ENCODE measurements around the gene TOP2B. TPM values are rescaled to one million over a fixed set of nuclear protein-coding genes. Genes with fewer than 3 reads are reported as not detected.

Gene TOP2B
- total RNA-seq, 1 experiment from 2014 or later, result 181 TPM

GRCh38 chr3:25690768-25691533, 26.2 kb upstream of the TOP2B start:
- no CpG with 5 or more reads among the region's 2 CpGs for WGBS (ENCODE audit: extremely low coverage, insufficient read length, low lambda C conversion rate)
- no peaks in the 10 kb centered on the region; the same call in 1 of the 2 replicates for H3K4me1 ChIP-seq (ENCODE audit: insufficient read depth, low read length)
- H2AK5ac ChIP-seq (ENCODE audit: insufficient read length, low read length), result no peak overlapping the region
- no peak overlapping the region for H3K4ac ChIP-seq (ENCODE audit: low read depth, low read length)
- H3K9me3 ChIP-seq (ENCODE audit: control insufficient read depth, low read depth, low read length), result no peaks in the 10 kb centered on the region
- H4K20me1 ChIP-seq (ENCODE audit: control insufficient read depth, insufficient read depth, insufficient read length), result no peaks in the 10 kb centered on the region
- no peaks in the 10 kb centered on the region for H3K23me2 ChIP-seq (ENCODE audit: insufficient read length, low read depth, low read length, poor library complexity, severe bottlenecking)
- H4K5ac ChIP-seq (ENCODE audit: insufficient read length, low read depth, low read length), result no peak overlapping the region
- H3T11ph ChIP-seq (ENCODE audit: low read length), result no peak overlapping the region
- no peaks in the 10 kb centered on the region for H3K9me3 Mint-ChIP-seq
- H3K79me2 ChIP-seq (ENCODE audit: insufficient read depth, low read length), result no peaks in the 10 kb centered on the region
- H3K27ac Mint-ChIP-seq, result no peak overlapping the region
- no peak overlapping the region for H4K8ac ChIP-seq (replicated peaks; ENCODE audit: insufficient read length, low read depth, low read length)
- no peak overlapping the region for H3K18ac ChIP-seq (ENCODE audit: insufficient read length, low read depth, low read length)
- H3K27ac ChIP-seq (ENCODE audit: insufficient read length, low read depth, low read length), result no peak overlapping the region
- no peak overlapping the region for H3K9ac ChIP-seq (ENCODE audit: extremely low read depth, insufficient read length, low read length)
- H3K4me2 ChIP-seq (ENCODE audit: insufficient read depth, insufficient read length, low read length), result no peak overlapping the region
- no peaks in the 10 kb centered on the region for H3K27me3 Mint-ChIP-seq (ENCODE audit: low read depth)
- no peak overlapping the region for H2BK15ac ChIP-seq (ENCODE audit: low read depth, low read length)
- DNase-seq, result no peak
- no peaks in the 10 kb centered on the region for H3K79me1 ChIP-seq (ENCODE audit: insufficient read depth, low read depth, low read length, poor library complexity, severe bottlenecking)
- H2AFZ ChIP-seq (ENCODE audit: low read length), result no peak overlapping the region
- no peak overlapping the region for H2BK120ac ChIP-seq (ENCODE audit: low read depth, low read length, poor library complexity, severe bottlenecking)
- H2BK12ac ChIP-seq (ENCODE audit: insufficient read length, low read depth, low read length), result no peak overlapping the region
- H3K36me3 Mint-ChIP-seq (ENCODE audit: insufficient read depth in 1 of 3, low read depth in 3 of 3), result no peaks in the 10 kb centered on the region
- H3K27me3 ChIP-seq (ENCODE audit: insufficient read depth, low read length), result no peaks in the 10 kb centered on the region
- H3K4me3 Mint-ChIP-seq, result no peak overlapping the region
- H3K23ac ChIP-seq (ENCODE audit: insufficient read length, low read depth, low read length), result no peak overlapping the region
- TF ChIP-seq, protein P1, sequence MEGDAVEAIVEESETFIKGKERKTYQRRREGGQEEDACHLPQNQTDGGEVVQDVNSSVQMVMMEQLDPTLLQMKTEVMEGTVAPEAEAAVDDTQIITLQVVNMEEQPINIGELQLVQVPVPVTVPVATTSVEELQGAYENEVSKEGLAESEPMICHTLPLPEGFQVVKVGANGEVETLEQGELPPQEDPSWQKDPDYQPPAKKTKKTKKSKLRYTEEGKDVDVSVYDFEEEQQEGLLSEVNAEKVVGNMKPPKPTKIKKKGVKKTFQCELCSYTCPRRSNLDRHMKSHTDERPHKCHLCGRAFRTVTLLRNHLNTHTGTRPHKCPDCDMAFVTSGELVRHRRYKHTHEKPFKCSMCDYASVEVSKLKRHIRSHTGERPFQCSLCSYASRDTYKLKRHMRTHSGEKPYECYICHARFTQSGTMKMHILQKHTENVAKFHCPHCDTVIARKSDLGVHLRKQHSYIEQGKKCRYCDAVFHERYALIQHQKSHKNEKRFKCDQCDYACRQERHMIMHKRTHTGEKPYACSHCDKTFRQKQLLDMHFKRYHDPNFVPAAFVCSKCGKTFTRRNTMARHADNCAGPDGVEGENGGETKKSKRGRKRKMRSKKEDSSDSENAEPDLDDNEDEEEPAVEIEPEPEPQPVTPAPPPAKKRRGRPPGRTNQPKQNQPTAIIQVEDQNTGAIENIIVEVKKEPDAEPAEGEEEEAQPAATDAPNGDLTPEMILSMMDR (conservative IDR thresholded peaks at IDR 0.05), result no peak
- no peak overlapping the region for H2BK5ac ChIP-seq (ENCODE audit: insufficient read length, low read length)
- H3K14ac ChIP-seq (ENCODE audit: insufficient read depth, low read length), result no peak overlapping the region
- H2BK20ac ChIP-seq (ENCODE audit: low read depth, low read length, poor library complexity, severe bottlenecking), result no peak overlapping the region
- no peaks in the 10 kb centered on the region for H3K4me1 Mint-ChIP-seq
- H4K91ac ChIP-seq (ENCODE audit: insufficient read length, low read depth, low read length), result no peak overlapping the region
- H3K56ac ChIP-seq (ENCODE audit: insufficient read length, low read depth, low read length), result no peak overlapping the region
